Hepatocyte (in vitro differentiated cells): Measurements from ENCODE around the gene ADGRV1.

Experiments used
- CTCF ChIP-seq: fragments of 200-600 bp; sonication (generic); IDR thresholded peaks from 2 replicates; pipeline ENCODE4 v1.5.1; 2016; ENCODE audit warnings: antibody characterized with exemption, mild to moderate bottlenecking; ENCODE audit not compliant: poor library complexity
- EZH2 ChIP-seq: fragments of 200-600 bp; sonication (generic); IDR thresholded peaks from 2 replicates; pipeline ENCODE4 v1.6.1; 2016; ENCODE audit warnings: antibody characterized with exemption, mild to moderate bottlenecking, borderline replicate concordance

- TF ChIP-seq CTCF = no peak
- TF ChIP-seq EZH2 = no peak
Observed at GRCh38 chr5:91024206-91024605, 465.6 kb downstream of the ADGRV1 start.
